ENCODE data around the gene GOLGA8A. TPM values are rescaled to one million over a fixed set of nuclear protein-coding genes. Genes with fewer than 3 reads are reported as not detected.

The GOLGA8A gene, protein sequence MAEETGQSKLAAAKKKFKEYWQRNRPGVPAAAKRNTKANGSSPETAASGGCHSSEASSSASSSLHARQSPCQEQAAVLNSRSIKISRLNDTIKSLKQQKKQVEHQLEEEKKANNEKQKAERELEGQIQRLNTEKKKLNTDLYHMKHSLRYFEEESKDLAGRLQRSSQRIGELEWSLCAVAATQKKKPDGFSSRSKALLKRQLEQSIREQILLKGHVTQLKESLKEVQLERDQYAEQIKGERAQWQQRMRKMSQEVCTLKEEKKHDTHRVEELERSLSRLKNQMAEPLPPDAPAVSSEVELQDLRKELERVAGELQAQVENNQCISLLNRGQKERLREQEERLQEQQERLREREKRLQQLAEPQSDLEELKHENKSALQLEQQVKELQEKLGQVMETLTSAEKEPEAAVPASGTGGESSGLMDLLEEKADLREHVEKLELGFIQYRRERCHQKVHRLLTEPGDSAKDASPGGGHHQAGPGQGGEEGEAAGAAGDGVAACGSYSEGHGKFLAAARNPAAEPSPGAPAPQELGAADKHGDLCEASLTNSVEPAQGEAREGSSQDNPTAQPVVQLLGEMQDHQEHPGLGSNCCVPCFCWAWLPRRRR
- polyA plus RNA-seq (2012; ENCODE audit: insufficient read length, low read depth): 10.0 TPM

GRCh38 chr15:34437687-34438086, at the start of gene GOLGA8A:
TSS of gene GOLGA8A (minus strand) at chr15:34437808. CDS start at chr15:34389691, 48,117 bp downstream.
- TF ChIP-seq POLR2AphosphoS5 (IDR thresholded peaks at IDR 0.05; ENCODE audit: low read depth, low read length) (no peak), TAF1 (IDR thresholded peaks at IDR 0.05; ENCODE audit: borderline replicate concordance, insufficient read depth, low read length) (no peak), FOXP2 (optimal IDR thresholded peaks at IDR 0.05; ENCODE audit: borderline replicate concordance, extremely low read depth, extremely low read length, insufficient read depth) (no peak), SIN3A (IDR thresholded peaks at IDR 0.05; ENCODE audit: borderline replicate concordance, insufficient read depth, low read length) (no peak)
- TF ChIP-seq, protein P1, sequence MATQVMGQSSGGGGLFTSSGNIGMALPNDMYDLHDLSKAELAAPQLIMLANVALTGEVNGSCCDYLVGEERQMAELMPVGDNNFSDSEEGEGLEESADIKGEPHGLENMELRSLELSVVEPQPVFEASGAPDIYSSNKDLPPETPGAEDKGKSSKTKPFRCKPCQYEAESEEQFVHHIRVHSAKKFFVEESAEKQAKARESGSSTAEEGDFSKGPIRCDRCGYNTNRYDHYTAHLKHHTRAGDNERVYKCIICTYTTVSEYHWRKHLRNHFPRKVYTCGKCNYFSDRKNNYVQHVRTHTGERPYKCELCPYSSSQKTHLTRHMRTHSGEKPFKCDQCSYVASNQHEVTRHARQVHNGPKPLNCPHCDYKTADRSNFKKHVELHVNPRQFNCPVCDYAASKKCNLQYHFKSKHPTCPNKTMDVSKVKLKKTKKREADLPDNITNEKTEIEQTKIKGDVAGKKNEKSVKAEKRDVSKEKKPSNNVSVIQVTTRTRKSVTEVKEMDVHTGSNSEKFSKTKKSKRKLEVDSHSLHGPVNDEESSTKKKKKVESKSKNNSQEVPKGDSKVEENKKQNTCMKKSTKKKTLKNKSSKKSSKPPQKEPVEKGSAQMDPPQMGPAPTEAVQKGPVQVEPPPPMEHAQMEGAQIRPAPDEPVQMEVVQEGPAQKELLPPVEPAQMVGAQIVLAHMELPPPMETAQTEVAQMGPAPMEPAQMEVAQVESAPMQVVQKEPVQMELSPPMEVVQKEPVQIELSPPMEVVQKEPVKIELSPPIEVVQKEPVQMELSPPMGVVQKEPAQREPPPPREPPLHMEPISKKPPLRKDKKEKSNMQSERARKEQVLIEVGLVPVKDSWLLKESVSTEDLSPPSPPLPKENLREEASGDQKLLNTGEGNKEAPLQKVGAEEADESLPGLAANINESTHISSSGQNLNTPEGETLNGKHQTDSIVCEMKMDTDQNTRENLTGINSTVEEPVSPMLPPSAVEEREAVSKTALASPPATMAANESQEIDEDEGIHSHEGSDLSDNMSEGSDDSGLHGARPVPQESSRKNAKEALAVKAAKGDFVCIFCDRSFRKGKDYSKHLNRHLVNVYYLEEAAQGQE (IDR thresholded peaks at IDR 0.05; ENCODE audit: insufficient read depth in 1 of 2, low read depth in 2 of 2, low read length in 2 of 2): no peak

GRCh38 chr15:34483644-34484043, 46.0 kb upstream of the GOLGA8A start:
- no peak for TF ChIP-seq FOXP2 (optimal IDR thresholded peaks at IDR 0.05; ENCODE audit: borderline replicate concordance, extremely low read depth, extremely low read length, insufficient read depth)

DNA sequence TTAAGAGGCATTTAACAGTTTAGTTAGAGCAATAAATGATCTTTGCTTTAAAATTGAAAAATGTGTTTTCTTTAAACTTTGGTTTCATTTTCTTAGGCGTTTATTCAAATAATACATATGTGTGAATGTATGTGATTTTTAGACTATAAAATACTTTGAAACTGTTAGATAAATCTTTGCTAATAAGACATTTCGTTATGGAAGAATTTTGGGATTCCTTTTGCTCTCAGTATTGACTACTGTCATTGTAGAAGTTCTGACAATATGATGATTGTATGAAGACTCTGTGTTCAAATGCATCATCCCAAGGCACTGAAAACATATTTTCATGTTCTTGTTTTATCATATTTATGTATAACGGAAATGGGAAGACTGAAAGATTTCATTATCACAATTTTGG, 43.8 kb upstream of the GOLGA8A start:
- no peak for TF ChIP-seq FOXP2 (optimal IDR thresholded peaks at IDR 0.05; ENCODE audit: borderline replicate concordance, extremely low read depth, extremely low read length, insufficient read depth)
- no peak for TF ChIP-seq TAF1 (IDR thresholded peaks at IDR 0.05; ENCODE audit: borderline replicate concordance, insufficient read depth, low read length)
- no peak for TF ChIP-seq SIN3A (IDR thresholded peaks at IDR 0.05; ENCODE audit: borderline replicate concordance, insufficient read depth, low read length)
- TF ChIP-seq POLR2AphosphoS5 (IDR thresholded peaks at IDR 0.05; ENCODE audit: low read depth, low read length): no peak
- TF ChIP-seq, protein P1 (IDR thresholded peaks at IDR 0.05; ENCODE audit: insufficient read depth in 1 of 2, low read depth in 2 of 2, low read length in 2 of 2): no peak

DNA sequence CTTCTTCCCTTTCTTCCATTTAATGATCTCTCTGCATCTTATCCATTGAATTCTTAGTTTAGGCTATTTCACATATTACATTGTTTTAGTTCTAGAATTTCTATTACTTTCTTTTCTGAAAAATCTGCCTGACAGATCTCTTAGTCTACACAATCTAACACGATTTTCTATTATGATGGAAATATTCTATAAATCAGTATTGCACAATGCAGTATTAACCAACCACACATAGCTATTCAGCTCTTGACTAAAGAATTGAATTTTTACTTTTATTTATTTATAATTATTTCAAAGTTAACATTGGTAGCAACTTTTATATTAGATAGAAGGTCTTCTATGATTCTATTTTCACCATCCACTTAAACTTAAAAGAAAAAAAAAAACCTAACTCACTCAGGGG, 36.2 kb upstream of the GOLGA8A start:
- TF ChIP-seq SIN3A (IDR thresholded peaks at IDR 0.05; ENCODE audit: borderline replicate concordance, insufficient read depth, low read length) (no peak), FOXP2 (optimal IDR thresholded peaks at IDR 0.05; ENCODE audit: borderline replicate concordance, extremely low read depth, extremely low read length, insufficient read depth) (no peak), TAF1 (IDR thresholded peaks at IDR 0.05; ENCODE audit: borderline replicate concordance, insufficient read depth, low read length) (no peak), POLR2AphosphoS5 (IDR thresholded peaks at IDR 0.05; ENCODE audit: low read depth, low read length) (no peak)
- TF ChIP-seq, protein P1 (IDR thresholded peaks at IDR 0.05; ENCODE audit: insufficient read depth in 1 of 2, low read depth in 2 of 2, low read length in 2 of 2): no peak

- TF ChIP-seq POLR2AphosphoS5 (IDR thresholded peaks at IDR 0.05; ENCODE audit: low read depth, low read length) (no peak), TAF1 (IDR thresholded peaks at IDR 0.05; ENCODE audit: borderline replicate concordance, insufficient read depth, low read length) (no peak), SIN3A (IDR thresholded peaks at IDR 0.05; ENCODE audit: borderline replicate concordance, insufficient read depth, low read length) (no peak), FOXP2 (optimal IDR thresholded peaks at IDR 0.05; ENCODE audit: borderline replicate concordance, extremely low read depth, extremely low read length, insufficient read depth) (no peak)
- TF ChIP-seq, protein P1 (IDR thresholded peaks at IDR 0.05; ENCODE audit: insufficient read depth in 1 of 2, low read depth in 2 of 2, low read length in 2 of 2): no peak
Measured at GRCh38 chr15:34472947-34473346, 35.3 kb upstream of the GOLGA8A start.

All from PFSK-1 (cell line).